NCI-H128 (cell line): ENCODE data around the gene CAPN8.
A peak's percentile ranks its signal among the peaks of the same experiment; 100 is the strongest.

Experiments
- DNase-seq: peaks from one replicate; lab custom pipeline; 2025; ENCODE audit not compliant: unreplicated experiment; lab: John Stamatoyannopoulos, UW

Gene CAPN8

GRCh38 chr1:223702735-223703667, 37.5 kb upstream of the CAPN8 start:
- no peak for DNase-seq

GRCh38 chr1:223700942-223701637, 35.6 kb upstream of the CAPN8 start:
- no peak for DNase-seq

GRCh38 chr1:223700388-223700918, 35.0 kb upstream of the CAPN8 start:
- no peak for DNase-seq

GRCh38 chr1:223695941-223696340, 30.4 kb upstream of the CAPN8 start:
- no peak for DNase-seq

- no peak for DNase-seq
Measured at GRCh38 chr1:223695014-223695548, 29.6 kb upstream of the CAPN8 start.

- no peak for DNase-seq
Measured at GRCh38 chr1:223691121-223691520, 25.6 kb upstream of the CAPN8 start.

- DNase-seq = no peak
Measured at GRCh38 chr1:223684488-223684792, 18.9 kb upstream of the CAPN8 start.

- peak; percentile 75 for DNase-seq
Measured at GRCh38 chr1:223683586-223684487, 18.3 kb upstream of the CAPN8 start.

GRCh38 chr1:223682502-223682901, 17.0 kb upstream of the CAPN8 start:
- DNase-seq = no peak

- DNase-seq = no peak
Measured at GRCh38 chr1:223680188-223680587, 14.7 kb upstream of the CAPN8 start.

- no peak for DNase-seq
Measured at GRCh38 chr1:223678841-223679240, 13.3 kb upstream of the CAPN8 start.

GRCh38 chr1:223674119-223674890, 8.8 kb upstream of the CAPN8 start:
- DNase-seq = no peak

GRCh38 chr1:223670458-223671159, 5.1 kb upstream of the CAPN8 start:
- DNase-seq = no peak

GRCh38 chr1:223669003-223669795, 3.7 kb upstream of the CAPN8 start:
- no peak for DNase-seq

GRCh38 chr1:223667484-223668182, 2.1 kb upstream of the CAPN8 start:
- DNase-seq = no peak

GRCh38 chr1:223664106-223664505, 1.4 kb downstream of the CAPN8 start:
- DNase-seq = no peak

- no peak for DNase-seq
Measured at GRCh38 chr1:223662943-223663342, 2.6 kb downstream of the CAPN8 start.

GRCh38 chr1:223659711-223660110, 5.8 kb downstream of the CAPN8 start:
- DNase-seq = no peak
